DOHH2 (cell line): ENCODE results near the gene ALDH3A2.
"Not testable (repeated sequence)": the region's sequence is repeated elsewhere in the genome, so short reads cannot be mapped to it uniquely, and the experiment has no call there.

Source experiments
- H3F3A ChIP-seq: fragments of 200-600 bp; sonication (generic), shearing (Covaris generic); 2 replicates; pipeline ENCODE4 v1.6.0; 2016; ENCODE audit warnings: antibody characterized with exemption, mild to moderate bottlenecking; ENCODE audit not compliant: control insufficient read depth, insufficient read depth
- H3K27ac ChIP-seq: fragments of 200-600 bp; sonication (generic); 2 replicates; pipeline ENCODE4 v1.5.1; 2014; ENCODE audit warnings: low read depth, mild to moderate bottlenecking, low read length, moderate library complexity
- H3K27me3 ChIP-seq: fragments of 200-600 bp; sonication (generic); 2 replicates; pipeline ENCODE4 v1.6.1; 2014; ENCODE audit warnings: mild to moderate bottlenecking, low read length, mixed read lengths; ENCODE audit not compliant: control insufficient read depth
- H3K36me3 ChIP-seq: fragments of 200-600 bp; sonication (generic); 2 replicates; pipeline ENCODE4 v1.6.1; 2014; ENCODE audit warnings: mild to moderate bottlenecking, low read length, moderate library complexity, mixed read lengths; ENCODE audit not compliant: control insufficient read depth
- H3K4me1 ChIP-seq: fragments of 200-600 bp; sonication (generic); 2 replicates; pipeline ENCODE4 v1.6.1; 2014; ENCODE audit warnings: mild to moderate bottlenecking, low read length, mixed read lengths; ENCODE audit not compliant: control insufficient read depth
- H3K4me2 ChIP-seq: fragments of 200-600 bp; sonication (generic); 2 replicates; pipeline ENCODE4 v1.6.0; 2014; ENCODE audit warnings: mild to moderate bottlenecking, low read length, moderate library complexity
- H3K4me3 ChIP-seq: fragments of 200-600 bp; sonication (generic); 2 replicates; pipeline ENCODE4 v1.5.1; 2014; ENCODE audit warnings: mild to moderate bottlenecking, low read length, mixed read lengths
- H3K79me2 ChIP-seq: fragments of 200-600 bp; sonication (generic); 2 replicates; pipeline ENCODE4 v1.6.1; 2014; ENCODE audit warnings: mild to moderate bottlenecking, low read length, mixed read lengths; ENCODE audit not compliant: control insufficient read depth
- H3K9me2 ChIP-seq: fragments of 200-600 bp; sonication (generic); replicated peaks from 2 replicates; pipeline ENCODE4 v1.6.1; 2014; ENCODE audit warnings: mild to moderate bottlenecking, low read length, mixed read lengths; ENCODE audit not compliant: control insufficient read depth
- H3K9me3 ChIP-seq: fragments of 200-600 bp; sonication (generic); 2 replicates; pipeline ENCODE4 v1.6.1; 2014; ENCODE audit warnings: antibody characterized with exemption, low read length, mixed read lengths; ENCODE audit not compliant: control insufficient read depth, insufficient read depth
- H4K20me1 ChIP-seq: fragments of 200-600 bp; sonication (generic); 2 replicates; pipeline ENCODE4 v1.6.0; 2014; ENCODE audit warnings: low read depth, mild to moderate bottlenecking, antibody characterized with exemption, low read length, moderate library complexity; ENCODE audit not compliant: control insufficient read depth, insufficient read depth
- EZH2phosphoT487 ChIP-seq: fragments of 200-600 bp; sonication (generic); IDR thresholded peaks from 2 replicates; pipeline ENCODE4 v1.6.1; 2017; ENCODE audit warnings: borderline replicate concordance, mild to moderate bottlenecking, antibody characterized with exemption, low read length, moderate library complexity, mixed read lengths
- TF ChIP-seq, protein P1 (sequence below): fragments of 200-600 bp; sonication (generic); IDR thresholded peaks from one replicate; pipeline ENCODE4 v1.5.1; 2014; ENCODE audit warnings: antibody characterized with exemption, mild to moderate bottlenecking, low read depth, low read length; ENCODE audit not compliant: poor library complexity, severe bottlenecking

ALDH3A2 gene

DNA sequence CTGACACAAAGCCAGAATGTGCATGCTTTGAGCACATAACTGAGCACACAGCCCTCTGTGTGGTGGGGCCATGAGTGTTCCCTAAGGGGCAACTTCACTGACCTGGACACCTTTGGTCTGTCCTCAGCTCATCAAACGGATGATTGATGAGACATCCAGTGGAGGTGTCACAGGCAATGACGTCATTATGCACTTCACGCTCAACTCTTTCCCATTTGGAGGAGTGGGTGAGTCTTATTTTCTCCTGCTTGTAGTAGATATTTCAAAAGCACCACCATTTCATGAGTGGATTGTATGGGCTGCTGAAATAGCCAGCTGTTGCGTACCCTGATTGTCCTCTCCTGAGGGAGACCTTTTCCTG lies 16.2 kb downstream of the ALDH3A2 start:
- Histone ChIP-seq H3K4me3 (no peak overlapping the region), H3K4me2 (no peak overlapping the region), H3K4me1 (no peaks in the 10 kb centered on the region), H3K9me2 (no peaks in the 10 kb centered on the region), H3K27ac (no peak overlapping the region), H3K36me3 (peaks cover 13% of the 10 kb centered on the region), H3K79me2 (no peaks in the 10 kb centered on the region), H3K9me3 (no peaks in the 10 kb centered on the region), H3F3A (no peaks in the 10 kb centered on the region), H3K27me3 (no peaks in the 10 kb centered on the region), H4K20me1 (no peaks in the 10 kb centered on the region; the same call in 1 of the 2 replicates)
- TF ChIP-seq, protein P1, sequence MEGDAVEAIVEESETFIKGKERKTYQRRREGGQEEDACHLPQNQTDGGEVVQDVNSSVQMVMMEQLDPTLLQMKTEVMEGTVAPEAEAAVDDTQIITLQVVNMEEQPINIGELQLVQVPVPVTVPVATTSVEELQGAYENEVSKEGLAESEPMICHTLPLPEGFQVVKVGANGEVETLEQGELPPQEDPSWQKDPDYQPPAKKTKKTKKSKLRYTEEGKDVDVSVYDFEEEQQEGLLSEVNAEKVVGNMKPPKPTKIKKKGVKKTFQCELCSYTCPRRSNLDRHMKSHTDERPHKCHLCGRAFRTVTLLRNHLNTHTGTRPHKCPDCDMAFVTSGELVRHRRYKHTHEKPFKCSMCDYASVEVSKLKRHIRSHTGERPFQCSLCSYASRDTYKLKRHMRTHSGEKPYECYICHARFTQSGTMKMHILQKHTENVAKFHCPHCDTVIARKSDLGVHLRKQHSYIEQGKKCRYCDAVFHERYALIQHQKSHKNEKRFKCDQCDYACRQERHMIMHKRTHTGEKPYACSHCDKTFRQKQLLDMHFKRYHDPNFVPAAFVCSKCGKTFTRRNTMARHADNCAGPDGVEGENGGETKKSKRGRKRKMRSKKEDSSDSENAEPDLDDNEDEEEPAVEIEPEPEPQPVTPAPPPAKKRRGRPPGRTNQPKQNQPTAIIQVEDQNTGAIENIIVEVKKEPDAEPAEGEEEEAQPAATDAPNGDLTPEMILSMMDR = no peak
- no peak for TF ChIP-seq EZH2phosphoT487

DNA sequence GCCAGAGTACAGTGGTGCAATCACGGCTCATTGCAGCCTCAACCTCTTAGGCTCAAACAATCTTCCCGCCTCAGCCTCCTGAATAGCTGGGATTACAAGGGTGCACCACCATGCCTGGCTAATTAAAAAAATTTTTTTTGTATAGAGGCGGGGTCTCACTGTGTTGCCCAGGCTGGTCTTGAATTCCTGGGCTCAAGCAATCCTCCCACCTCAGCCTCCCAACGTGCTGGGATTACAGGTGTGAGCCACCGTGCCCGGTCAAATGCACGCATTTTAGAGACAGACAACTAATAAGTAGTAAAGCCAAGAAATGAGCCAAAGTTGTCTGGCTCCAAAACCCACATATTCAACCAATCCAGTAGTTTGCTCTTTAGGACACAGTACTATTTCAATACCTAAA lies 21.1 kb downstream of the ALDH3A2 start:
- H3K27ac ChIP-seq, H3K9me2 ChIP-seq, H4K20me1 ChIP-seq, H3K4me1 ChIP-seq, H3K9me3 ChIP-seq, H3K4me2 ChIP-seq, H3K36me3 ChIP-seq, H3K27me3 ChIP-seq, H3K4me3 ChIP-seq, H3K79me2 ChIP-seq, H3F3A ChIP-seq: not testable (repeated sequence)

DNA sequence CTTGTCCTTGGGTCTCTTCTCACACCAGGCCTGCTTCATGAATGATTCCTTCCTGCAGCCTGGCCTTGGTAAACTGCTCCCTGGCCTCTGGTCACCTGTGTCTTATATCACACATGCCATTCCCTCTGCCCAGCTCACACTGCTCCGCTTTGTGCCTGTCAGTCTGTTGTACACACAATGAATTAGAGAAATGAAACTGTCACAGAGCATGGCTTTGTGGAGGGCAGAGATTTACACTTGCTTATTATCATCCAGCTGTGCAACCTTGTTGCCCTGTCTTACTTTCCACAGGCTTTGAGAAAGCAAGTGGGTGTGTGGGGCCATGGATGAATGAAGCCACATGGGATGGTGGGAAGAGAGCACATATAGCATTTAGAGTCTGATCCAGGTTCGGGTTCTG lies 22.4 kb downstream of the ALDH3A2 start:
- Histone ChIP-seq H3F3A (no peaks in the 10 kb centered on the region), H3K36me3 (no peaks in the 10 kb centered on the region), H3K9me2 (no peaks in the 10 kb centered on the region), H3K4me2 (no peak overlapping the region), H3K27ac (no peak overlapping the region), H3K9me3 (no peaks in the 10 kb centered on the region), H3K27me3 (no peaks in the 10 kb centered on the region), H3K4me1 (peaks cover 5% of the 10 kb centered on the region), H4K20me1 (no peaks in the 10 kb centered on the region), H3K79me2 (no peaks in the 10 kb centered on the region), H3K4me3 (no peak overlapping the region)
- TF ChIP-seq EZH2phosphoT487 = no peak
- TF ChIP-seq, protein P1 = no peak

DNA sequence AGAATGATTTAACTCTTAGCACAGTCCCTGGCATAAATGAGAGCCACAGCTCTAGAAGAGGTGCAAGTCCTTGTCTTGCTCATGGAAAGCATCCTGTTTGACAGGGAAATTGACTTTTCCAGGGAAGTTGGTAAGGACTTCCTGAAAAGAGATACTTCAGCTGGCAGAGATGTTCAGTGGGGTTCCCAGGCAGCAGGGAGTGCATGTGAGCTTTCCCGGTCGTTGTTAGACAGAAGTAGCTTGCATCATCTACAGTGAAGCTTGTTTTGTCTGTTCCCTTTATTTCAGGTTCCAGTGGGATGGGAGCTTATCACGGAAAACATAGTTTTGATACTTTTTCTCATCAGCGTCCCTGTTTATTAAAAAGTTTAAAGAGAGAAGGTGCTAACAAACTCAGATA lies 22.9 kb downstream of the ALDH3A2 start:
- Histone ChIP-seq H3K9me2 (no peaks in the 10 kb centered on the region), H3K9me3 (no peaks in the 10 kb centered on the region), H3K27ac (no peak overlapping the region), H3K4me3 (no peak overlapping the region), H3K4me2 (no peak overlapping the region), H4K20me1 (no peaks in the 10 kb centered on the region), H3K27me3 (no peaks in the 10 kb centered on the region), H3K4me1 (peaks cover 5% of the 10 kb centered on the region), H3F3A (no peaks in the 10 kb centered on the region), H3K79me2 (no peaks in the 10 kb centered on the region), H3K36me3 (no peaks in the 10 kb centered on the region)
- no peak for TF ChIP-seq EZH2phosphoT487
- TF ChIP-seq, protein P1 = no peak
